ENCODE measurements around the gene NUAK2.
A peak's percentile ranks its signal among the peaks of the same experiment; 100 is the strongest.

GRCh38 chr1:205360891-205361290, 39.3 kb upstream of the NUAK2 start:
- TF ChIP-seq CTCF (IDR thresholded peaks at IDR 0.05; ENCODE audit: low read depth, low read length, missing input control) (no peak), RAD21 (IDR thresholded peaks at IDR 0.05) (no peak), ZBTB33 (IDR thresholded peaks at IDR 0.05) (no peak), ATF3 (IDR thresholded peaks at IDR 0.05) (no peak), TAF1 (conservative IDR thresholded peaks at IDR 0.05) (no peak), SP1 (IDR thresholded peaks at IDR 0.05) (no peak), EGR1 (IDR thresholded peaks at IDR 0.05; ENCODE audit: low read depth in 2 of 2) (no peak), JUND (IDR thresholded peaks at IDR 0.05) (no peak)
- TF ChIP-seq, protein P1, sequence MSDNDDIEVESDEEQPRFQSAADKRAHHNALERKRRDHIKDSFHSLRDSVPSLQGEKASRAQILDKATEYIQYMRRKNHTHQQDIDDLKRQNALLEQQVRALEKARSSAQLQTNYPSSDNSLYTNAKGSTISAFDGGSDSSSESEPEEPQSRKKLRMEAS (IDR thresholded peaks at IDR 0.05), result peak; percentile 24
- TF ChIP-seq, protein P2, sequence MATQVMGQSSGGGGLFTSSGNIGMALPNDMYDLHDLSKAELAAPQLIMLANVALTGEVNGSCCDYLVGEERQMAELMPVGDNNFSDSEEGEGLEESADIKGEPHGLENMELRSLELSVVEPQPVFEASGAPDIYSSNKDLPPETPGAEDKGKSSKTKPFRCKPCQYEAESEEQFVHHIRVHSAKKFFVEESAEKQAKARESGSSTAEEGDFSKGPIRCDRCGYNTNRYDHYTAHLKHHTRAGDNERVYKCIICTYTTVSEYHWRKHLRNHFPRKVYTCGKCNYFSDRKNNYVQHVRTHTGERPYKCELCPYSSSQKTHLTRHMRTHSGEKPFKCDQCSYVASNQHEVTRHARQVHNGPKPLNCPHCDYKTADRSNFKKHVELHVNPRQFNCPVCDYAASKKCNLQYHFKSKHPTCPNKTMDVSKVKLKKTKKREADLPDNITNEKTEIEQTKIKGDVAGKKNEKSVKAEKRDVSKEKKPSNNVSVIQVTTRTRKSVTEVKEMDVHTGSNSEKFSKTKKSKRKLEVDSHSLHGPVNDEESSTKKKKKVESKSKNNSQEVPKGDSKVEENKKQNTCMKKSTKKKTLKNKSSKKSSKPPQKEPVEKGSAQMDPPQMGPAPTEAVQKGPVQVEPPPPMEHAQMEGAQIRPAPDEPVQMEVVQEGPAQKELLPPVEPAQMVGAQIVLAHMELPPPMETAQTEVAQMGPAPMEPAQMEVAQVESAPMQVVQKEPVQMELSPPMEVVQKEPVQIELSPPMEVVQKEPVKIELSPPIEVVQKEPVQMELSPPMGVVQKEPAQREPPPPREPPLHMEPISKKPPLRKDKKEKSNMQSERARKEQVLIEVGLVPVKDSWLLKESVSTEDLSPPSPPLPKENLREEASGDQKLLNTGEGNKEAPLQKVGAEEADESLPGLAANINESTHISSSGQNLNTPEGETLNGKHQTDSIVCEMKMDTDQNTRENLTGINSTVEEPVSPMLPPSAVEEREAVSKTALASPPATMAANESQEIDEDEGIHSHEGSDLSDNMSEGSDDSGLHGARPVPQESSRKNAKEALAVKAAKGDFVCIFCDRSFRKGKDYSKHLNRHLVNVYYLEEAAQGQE (IDR thresholded peaks at IDR 0.05), result no peak
